GM23248 (cell line): Measurements from ENCODE around the gene ANKFN1. TPM values are rescaled to one million over a fixed set of nuclear protein-coding genes. Genes with fewer than 3 reads are reported as not detected.

Experiments used
- DNase-seq: peaks from one replicate; pipeline ENCODE4 v3.0.0-alpha.2; 2015
- H2AFZ ChIP-seq: fragments of 200-600 bp; sonication (generic); 2 replicates; pipeline ENCODE4 v1.6.1; 2016; ENCODE audit warnings: antibody characterized with exemption
- H3F3A ChIP-seq: fragments of 200-600 bp; sonication (generic); 2 replicates; pipeline ENCODE4 v1.6.1; 2016; ENCODE audit warnings: mild to moderate bottlenecking, antibody characterized with exemption, mixed run types; ENCODE audit not compliant: insufficient read depth
- H3K27ac ChIP-seq: fragments of 200-600 bp; sonication (generic); 2 replicates; pipeline ENCODE4 v1.5.1; 2016; ENCODE audit warnings: mild to moderate bottlenecking
- H3K27me3 ChIP-seq: fragments of 200-600 bp; sonication (generic); replicated peaks from 2 replicates; pipeline ENCODE4 v1.6.1; 2016; ENCODE audit warnings: mild to moderate bottlenecking; ENCODE audit not compliant: insufficient read depth
- H3K36me3 ChIP-seq: fragments of 200-600 bp; sonication (generic); 2 replicates; pipeline ENCODE4 v1.6.1; 2016; ENCODE audit warnings: low read depth, mild to moderate bottlenecking
- H3K4me1 ChIP-seq: fragments of 200-600 bp; sonication (generic); 2 replicates; pipeline ENCODE4 v1.6.1; 2016; ENCODE audit warnings: mild to moderate bottlenecking; ENCODE audit not compliant: insufficient read depth
- H3K4me2 ChIP-seq: fragments of 200-600 bp; sonication (generic); one replicate; pipeline ENCODE4 v1.6.1; 2016; ENCODE audit warnings: mild to moderate bottlenecking; ENCODE audit not compliant: unreplicated experiment
- H3K4me3 ChIP-seq: fragments of 200-600 bp; sonication (generic); 2 replicates; pipeline ENCODE4 v1.5.1; 2016; ENCODE audit warnings: mild to moderate bottlenecking
- H3K79me2 ChIP-seq: fragments of 200-600 bp; sonication (generic); 2 replicates; pipeline ENCODE4 v1.6.1; 2016; ENCODE audit warnings: mild to moderate bottlenecking; ENCODE audit not compliant: insufficient read depth
- H3K9ac ChIP-seq: fragments of 200-600 bp; sonication (generic); 2 replicates; pipeline ENCODE4 v1.6.1; 2016; ENCODE audit warnings: mild to moderate bottlenecking
- H3K9me2 ChIP-seq: fragments of 200-600 bp; sonication (generic); 2 replicates; pipeline ENCODE4 v1.6.1; 2016; ENCODE audit warnings: mixed run types, mild to moderate bottlenecking, moderate library complexity; ENCODE audit not compliant: insufficient read depth
- H3K9me3 ChIP-seq: fragments of 200-600 bp; sonication (generic); one replicate; pipeline ENCODE4 v1.6.1; 2017; ENCODE audit warnings: low read depth
- H4K20me1 ChIP-seq: fragments of 200-600 bp; sonication (generic); 2 replicates; pipeline ENCODE4 v1.6.0; 2016; ENCODE audit not compliant: insufficient read depth
- EZH2 ChIP-seq: fragments of 200-600 bp; sonication (generic); IDR thresholded peaks from 2 replicates; pipeline ENCODE4 v1.6.1; 2018; ENCODE audit warnings: antibody characterized with exemption, mild to moderate bottlenecking; ENCODE audit not compliant: insufficient read depth, poor library complexity, severe bottlenecking
- EZH2phosphoT487 ChIP-seq: fragments of 200-600 bp; sonication (generic); IDR thresholded peaks from 2 replicates; pipeline ENCODE4 v1.6.1; 2018; ENCODE audit warnings: antibody characterized with exemption, moderate library complexity, mild to moderate bottlenecking, low read depth; ENCODE audit not compliant: insufficient read depth
- WGBS, 2 experiments: methylation state at CpG; one replicate each; pipeline ENCODE4 v1.1.6; 2015 to 2017; ENCODE audit warnings: low lambda C conversion rate in 2 of 2, low coverage in 1 of 2; ENCODE audit errors: missing lambda C conversion rate in 2 of 2; 5-methylcytosine and 5-hydroxymethylcytosine counted together
- in situ Hi-C: fragments of 300-500 bp; cut with MboI; formaldehyde crosslinking; loops from 2 replicates; pipeline ENCODE4 v1.15.0; 2020
- polyA plus RNA-seq: library from polyadenylated mRNA; unstranded; fragments of >200 nt; fragmentation: Nextera tagmentation; extraction: Ambion mirVana; gene quantifications from 2 replicates; pipeline ENCODE4 v1.2.1, GENCODE V29; 2016
- total RNA-seq: library from RNA; depleted of rRNA; stranded (reverse); fragments of >200 nt; shearing (Covaris generic); gene quantifications from 2 replicates; pipeline ENCODE4 v1.2.3, GENCODE V29; 2014

The ANKFN1 gene
- total and polyA plus RNA-seq, 2 experiments from 2014 or later: 0.54 to 0.64 TPM

GRCh38 chr17:56514264-56514663, 361.0 kb downstream of the ANKFN1 start:
- Histone ChIP-seq H3K9me2 (no peaks in the 10 kb centered on the region), H2AFZ (no peak overlapping the region), H3K36me3 (no peaks in the 10 kb centered on the region), H3F3A (no peaks in the 10 kb centered on the region), H3K4me2 (no peak overlapping the region), H3K27ac (no peak overlapping the region), H3K79me2 (no peaks in the 10 kb centered on the region), H3K9ac (no peak overlapping the region), H3K27me3 (no peaks in the 10 kb centered on the region; the same call in 1 of the 2 replicates), H3K4me3 (no peak overlapping the region), H3K9me3 (no peaks in the 10 kb centered on the region), H4K20me1 (no peaks in the 10 kb centered on the region), H3K4me1 (no peaks in the 10 kb centered on the region)
- WGBS, 2 experiments: 52 to 55% methylated on average over 2 of the region's 2 CpGs
- in situ Hi-C loops: loop anchor here (5.0 kb wide), 1 partner anchor 48 kb away; no protein-coding TSS in a partner anchor
- TF ChIP-seq EZH2: no peak
- no peak for DNase-seq

GRCh38 chr17:56514899-56515298, 361.6 kb downstream of the ANKFN1 start:
- 37 to 51% methylated on average over 4 of the region's 4 CpGs for WGBS, 2 experiments
- H3K27ac ChIP-seq: no peak overlapping the region
- no peak overlapping the region for H3K4me2 ChIP-seq
- no peaks in the 10 kb centered on the region for H3K9me2 ChIP-seq
- H3K36me3 ChIP-seq: no peaks in the 10 kb centered on the region
- no peaks in the 10 kb centered on the region for H3K4me1 ChIP-seq
- no peaks in the 10 kb centered on the region for H3K9me3 ChIP-seq
- no peak for DNase-seq
- H3F3A ChIP-seq: no peaks in the 10 kb centered on the region
- no peaks in the 10 kb centered on the region; the same call in none of the 2 replicates for H3K27me3 ChIP-seq
- no peak overlapping the region for H2AFZ ChIP-seq
- no peaks in the 10 kb centered on the region for H3K79me2 ChIP-seq
- in situ Hi-C loops: loop anchor here (5.0 kb wide), 1 partner anchor 47 kb away; no protein-coding TSS in a partner anchor
- no peaks in the 10 kb centered on the region for H4K20me1 ChIP-seq
- no peak overlapping the region for H3K9ac ChIP-seq
- no peak for TF ChIP-seq EZH2
- no peak overlapping the region for H3K4me3 ChIP-seq

- H3K27ac ChIP-seq: no peak overlapping the region
- H3K79me2 ChIP-seq: no peaks in the 10 kb centered on the region
- H3K27me3 ChIP-seq: no peaks in the 10 kb centered on the region; the same call in none of the 2 replicates
- H3K36me3 ChIP-seq: no peaks in the 10 kb centered on the region
- no peak overlapping the region for H3K4me2 ChIP-seq
- no peaks in the 10 kb centered on the region for H3K9me2 ChIP-seq
- no peak overlapping the region for H3K4me3 ChIP-seq
- 63 to 66% methylated on average over 12 of the region's 12 CpGs for WGBS, 2 experiments
- no peaks in the 10 kb centered on the region for H3F3A ChIP-seq
- no peak overlapping the region for H3K9ac ChIP-seq
- TF ChIP-seq EZH2phosphoT487 (no peak), EZH2 (no peak)
- H2AFZ ChIP-seq: no peak overlapping the region
- no peaks in the 10 kb centered on the region for H3K9me3 ChIP-seq
- in situ Hi-C loops: no loop called here
- no peak for DNase-seq
- no peaks in the 10 kb centered on the region for H4K20me1 ChIP-seq
- H3K4me1 ChIP-seq: no peaks in the 10 kb centered on the region
These were observed 368.3 kb downstream of the ANKFN1 start for GRCh38 chr17:56521414-56522141.

GRCh38 chr17:56523042-56523441, 369.8 kb downstream of the ANKFN1 start:
- Histone ChIP-seq H4K20me1 (no peaks in the 10 kb centered on the region), H3K4me1 (no peaks in the 10 kb centered on the region), H3K27ac (no peak overlapping the region), H3K79me2 (no peaks in the 10 kb centered on the region), H2AFZ (no peak overlapping the region), H3K36me3 (no peaks in the 10 kb centered on the region), H3K9ac (no peak overlapping the region), H3K4me3 (no peak overlapping the region), H3K9me3 (no peaks in the 10 kb centered on the region), H3K9me2 (no peaks in the 10 kb centered on the region), H3K27me3 (no peaks in the 10 kb centered on the region; the same call in 1 of the 2 replicates), H3F3A (no peaks in the 10 kb centered on the region), H3K4me2 (no peak overlapping the region)
- WGBS, 2 experiments: 25 to 51% methylated on average over 2 of the region's 2 CpGs
- TF ChIP-seq EZH2 (no peak), EZH2phosphoT487 (no peak)
- DNase-seq: no peak
- in situ Hi-C loops: no loop called here

GRCh38 chr17:56528696-56529095, 375.4 kb downstream of the ANKFN1 start:
- Histone ChIP-seq H3K4me2 (no peak overlapping the region), H3K9me2 (no peaks in the 10 kb centered on the region), H3K79me2 (no peaks in the 10 kb centered on the region), H3K36me3 (no peaks in the 10 kb centered on the region), H3F3A (no peaks in the 10 kb centered on the region), H4K20me1 (no peaks in the 10 kb centered on the region), H3K9ac (no peak overlapping the region), H2AFZ (no peak overlapping the region), H3K4me1 (no peaks in the 10 kb centered on the region), H3K27me3 (no peaks in the 10 kb centered on the region), H3K4me3 (no peak overlapping the region), H3K9me3 (no peaks in the 10 kb centered on the region), H3K27ac (no peak overlapping the region)
- no peak for DNase-seq
- 11% methylated on average over 2 of the region's 2 CpGs for WGBS, 2 experiments
- in situ Hi-C loops: no loop called here
- no peak for TF ChIP-seq EZH2
- no peak for TF ChIP-seq EZH2phosphoT487
